Epidermal melanocyte (primary cell): ENCODE data around the gene GPR142.
"Not testable (repeated sequence)": the region's sequence is repeated elsewhere in the genome, so short reads cannot be mapped to it uniquely, and the experiment has no call there.

Source experiments
- DNase-seq: peaks from one replicate; pipeline ENCODE4 v3.0.0; 2011; ENCODE audit warnings: low spot score; ENCODE audit not compliant: insufficient read length

GPR142 gene

GRCh38 chr17:74390680-74391653 lies 23.7 kb downstream of the GPR142 start:
- DNase-seq = no peak

GRCh38 chr17:74391771-74392170 lies 24.5 kb downstream of the GPR142 start:
- DNase-seq = no peak

- no peak for DNase-seq
These were observed 25.5 kb downstream of the GPR142 start for GRCh38 chr17:74392848-74393247.

- no peak for DNase-seq
These were observed 26.1 kb downstream of the GPR142 start for GRCh38 chr17:74393346-74393942.

- no peak for DNase-seq
These were observed 27.1 kb downstream of the GPR142 start for GRCh38 chr17:74394275-74394950.

- no peak for DNase-seq
These were observed 27.7 kb downstream of the GPR142 start for GRCh38 chr17:74394977-74395376.

- no peak for DNase-seq
These were observed 29.3 kb downstream of the GPR142 start for GRCh38 chr17:74396567-74396966.

- DNase-seq = no peak
These were observed 34.7 kb downstream of the GPR142 start for GRCh38 chr17:74402048-74402447.

- no peak for DNase-seq
These were observed 36.3 kb downstream of the GPR142 start for GRCh38 chr17:74403512-74404137.

GRCh38 chr17:74404218-74404617 lies 36.9 kb downstream of the GPR142 start:
- DNase-seq = no peak

- DNase-seq = no peak
These were observed 37.5 kb downstream of the GPR142 start for GRCh38 chr17:74404789-74405188.

- DNase-seq = not testable (repeated sequence)
These were observed 38.0 kb downstream of the GPR142 start for GRCh38 chr17:74405311-74405710.

GRCh38 chr17:74407384-74407783 lies 40.1 kb downstream of the GPR142 start:
- no peak for DNase-seq

GRCh38 chr17:74408262-74408661 lies 41.0 kb downstream of the GPR142 start:
- DNase-seq = no peak

GRCh38 chr17:74408815-74409214 lies 41.5 kb downstream of the GPR142 start:
- no peak for DNase-seq

GRCh38 chr17:74410001-74410443 lies 42.7 kb downstream of the GPR142 start:
- DNase-seq = no peak

GRCh38 chr17:74412581-74412980 lies 45.3 kb downstream of the GPR142 start:
- DNase-seq = no peak

- DNase-seq = no peak
These were observed 46.2 kb downstream of the GPR142 start for GRCh38 chr17:74413491-74413890.

GRCh38 chr17:74414510-74414909 lies 47.2 kb downstream of the GPR142 start:
- no peak for DNase-seq

GRCh38 chr17:74415608-74416396 lies 48.5 kb downstream of the GPR142 start:
- no peak for DNase-seq
